ENCODE data around the gene ZNF414.
A peak's percentile ranks its signal among the peaks of the same experiment; 100 is the strongest.

The ZNF414 gene

GRCh38 chr19:8505680-8506401, 8.1 kb downstream of the ZNF414 start (continued):
- TF ChIP-seq ZNF184 (tag by site-specific recombination; IDR thresholded peaks at IDR 0.05) (0 out of 2 replicates have a peak, but pooled peaks have one; percentile 50), ZNF24 (tag by site-specific recombination; IDR thresholded peaks at IDR 0.05) (peak; percentile 56; the same call in 1 of the 2 replicates), ZNF16 (tag by site-specific recombination; IDR thresholded peaks at IDR 0.05; ENCODE audit: low read depth) (no peak), ZNF837 (tag by site-specific recombination; IDR thresholded peaks at IDR 0.05) (no peak)

GRCh38 chr19:8504919-8505318, 9.0 kb downstream of the ZNF414 start:
- CTCF ChIA-PET: interaction anchor here (0.6 to 2.7 kb wide), 15 partner anchors 9 to 612 kb away, joined by 3 to 15 read pairs (median 4); partner anchors contain the start of genes MARCHF2 and ZNF414
- POLR2A ChIA-PET: interaction anchor here (0.6 to 1.6 kb wide), 7 partner anchors 9 to 617 kb away, joined by 3 to 12 read pairs (median 4); partner anchors contain the start of genes LRRC8E, MARCHF2, RAB11B and ZNF414
- Histone ChIP-seq H3K4me3 (ENCODE audit: low read depth, low read length) (no peak overlapping the region), H3K4me1 (ENCODE audit: control insufficient read depth, insufficient read depth, low read length) (peaks cover 3% of the 10 kb centered on the region; the same call in 1 of the 2 replicates), H3K36me3 (ENCODE audit: control insufficient read depth in 2 of 2, insufficient read depth in 1 of 2, low read length in 2 of 2) (no peaks in the 10 kb centered on the region), H3K27ac (ENCODE audit: extremely low read depth, low read depth, low read length) (no peak overlapping the region), H3K9me3 (ENCODE audit: control insufficient read depth, insufficient read depth, low read depth, low read length) (no peaks in the 10 kb centered on the region)
- TF ChIP-seq ZNF555 (tag by site-specific recombination; conservative IDR thresholded peaks at IDR 0.05) (no peak), ZBTB10 (tag by site-specific recombination; IDR thresholded peaks at IDR 0.05) (no peak), KLF8 (tag by site-specific recombination; IDR thresholded peaks at IDR 0.05) (no peak), ZNF239 (tag by site-specific recombination; IDR thresholded peaks at IDR 0.05) (no peak)

- Histone ChIP-seq H3K36me3 (ENCODE audit: control insufficient read depth in 2 of 2, insufficient read depth in 1 of 2, low read length in 2 of 2) (no peaks in the 10 kb centered on the region), H3K9me3 (ENCODE audit: control insufficient read depth, insufficient read depth, low read depth, low read length) (no peaks in the 10 kb centered on the region), H3K4me3 (ENCODE audit: low read depth, low read length) (no peak overlapping the region), H3K4me1 (ENCODE audit: control insufficient read depth, insufficient read depth, low read length) (peaks cover 3% of the 10 kb centered on the region; the same call in 1 of the 2 replicates), H3K27ac (ENCODE audit: extremely low read depth, low read depth, low read length) (no peak overlapping the region)
- CTCF ChIA-PET: interaction anchor here (1.1 to 2.7 kb wide), 5 partner anchors 9 to 235 kb away, joined by 3 to 14 read pairs (median 5); partner anchors contain the start of gene ZNF414
- POLR2A ChIA-PET: interaction anchor here (0.6 to 1.2 kb wide), 3 partner anchors 10 to 1723 kb away, joined by 3 to 8 read pairs (median 3); partner anchors contain the start of gene ZNF414
- TF ChIP-seq ZNF121 (tag by site-specific recombination; IDR thresholded peaks at IDR 0.05): no peak
- TF ChIP-seq ZNF580 (tag by site-specific recombination; IDR thresholded peaks at IDR 0.05): no peak
- no peak for TF ChIP-seq ZNF555 (tag by site-specific recombination; conservative IDR thresholded peaks at IDR 0.05)
- no peak for TF ChIP-seq ZNF366 (tag by site-specific recombination; conservative IDR thresholded peaks at IDR 0.05)
- no peak for TF ChIP-seq ZSCAN23 (tag by site-specific recombination; IDR thresholded peaks at IDR 0.05)
- no peak for TF ChIP-seq ZFP37 (tag by site-specific recombination; IDR thresholded peaks at IDR 0.05)
- no peak for TF ChIP-seq ZNF2 (tag by site-specific recombination; IDR thresholded peaks at IDR 0.05)
- no peak for TF ChIP-seq ZNF645 (tag by site-specific recombination; IDR thresholded peaks at IDR 0.05)
- no peak for TF ChIP-seq BCL11A (tag by site-specific recombination; IDR thresholded peaks at IDR 0.05; ENCODE audit: low read depth)
- TF ChIP-seq ZNF626 (tag by site-specific recombination; IDR thresholded peaks at IDR 0.05): no peak
- TF ChIP-seq ZNF558 (tag by site-specific recombination; IDR thresholded peaks at IDR 0.05): no peak
Measured at GRCh38 chr19:8504171-8504570, 9.8 kb downstream of the ZNF414 start.
